HS-27A (cell line): ENCODE measurements around the gene WHRN.

ENCODE experiments used
- DNase-seq: peaks from one replicate; pipeline ENCODE4 v3.0.0-alpha.2; 2012; ENCODE audit warnings: low read depth, missing footprints

WHRN gene

GRCh38 chr9:114364134-114365041, 140.9 kb downstream of the WHRN start:
- no peak for DNase-seq

GRCh38 chr9:114363424-114363823, 141.8 kb downstream of the WHRN start:
- no peak for DNase-seq

GRCh38 chr9:114362394-114362793, 142.9 kb downstream of the WHRN start:
- no peak for DNase-seq

- no peak for DNase-seq
Observed at GRCh38 chr9:114361542-114361941, 143.7 kb downstream of the WHRN start.

GRCh38 chr9:114359801-114360200, 145.5 kb downstream of the WHRN start:
- no peak for DNase-seq

GRCh38 chr9:114357911-114358328, 147.4 kb downstream of the WHRN start:
- DNase-seq = no peak

- no peak for DNase-seq
Observed at GRCh38 chr9:114357360-114357759, 147.9 kb downstream of the WHRN start.

- no peak for DNase-seq
Observed at GRCh38 chr9:114356792-114357191, 148.5 kb downstream of the WHRN start.

GRCh38 chr9:114355821-114356220, 149.5 kb downstream of the WHRN start:
- DNase-seq = no peak
